Osteoblast (primary cell): ENCODE results near the gene ERC1. TPM values are rescaled to one million over a fixed set of nuclear protein-coding genes. Genes with fewer than 3 reads are reported as not detected.

Experiments
- DNase-seq: peaks from one replicate; pipeline ENCODE4 v3.0.0; 2011; ENCODE audit warnings: low spot score, mixed read lengths; ENCODE audit not compliant: insufficient read length; ENCODE audit errors: missing footprints
- H2AFZ ChIP-seq: 2 replicates; pipeline ENCODE4 v1.6.0; 2011; ENCODE audit warnings: mild to moderate bottlenecking, low read length
- H3K27ac ChIP-seq: 2 replicates; pipeline ENCODE4 v1.5.1; 2011; ENCODE audit warnings: mild to moderate bottlenecking, low read depth, low read length, moderate library complexity
- H3K27me3 ChIP-seq: 2 replicates; pipeline ENCODE4 v1.6.0; 2012; ENCODE audit warnings: mild to moderate bottlenecking, control low read depth, inconsistent platforms, low read length, moderate library complexity; ENCODE audit not compliant: insufficient read depth
- H3K36me3 ChIP-seq: 2 replicates; pipeline ENCODE4 v1.5.1; 2011; ENCODE audit warnings: mild to moderate bottlenecking, low read length, control low read depth, moderate library complexity; ENCODE audit not compliant: insufficient read depth
- H3K4me1 ChIP-seq: 2 replicates; pipeline ENCODE4 v1.5.1; 2011; ENCODE audit warnings: mild to moderate bottlenecking, low read length, control low read depth, moderate library complexity; ENCODE audit not compliant: insufficient read depth
- H3K4me2 ChIP-seq: 2 replicates; pipeline ENCODE4 v1.6.0; 2011; ENCODE audit warnings: mild to moderate bottlenecking, low read length; ENCODE audit not compliant: insufficient read depth
- H3K4me3 ChIP-seq: fragments of 200-600 bp; sonication (generic); 3 replicates; pipeline ENCODE4 v1.5.1; 2012; ENCODE audit warnings: mild to moderate bottlenecking, low read length, inconsistent platforms; ENCODE audit not compliant: insufficient read depth
- H3K79me2 ChIP-seq: 2 replicates; pipeline ENCODE4 v1.6.0; 2012; ENCODE audit warnings: mild to moderate bottlenecking, low read length, control low read depth, inconsistent platforms; ENCODE audit not compliant: insufficient read depth
- H3K9me3 ChIP-seq: 2 replicates; pipeline ENCODE4 v1.5.1; 2011; ENCODE audit warnings: low read depth, low read length, control low read depth
- H4K20me1 ChIP-seq: 2 replicates; pipeline ENCODE4 v1.6.0; 2012; ENCODE audit warnings: mild to moderate bottlenecking, low read length, control low read depth; ENCODE audit not compliant: insufficient read depth
- total RNA-seq: library from RNA; depleted of rRNA; stranded (reverse); fragments of >200 nt; gene quantifications from 2 replicates; pipeline ENCODE4 v1.2.3, GENCODE V29; 2012
- TF ChIP-seq, protein P1 (sequence below): IDR thresholded peaks from 2 replicates; pipeline ENCODE4 v1.5.1; 2011; ENCODE audit warnings: mild to moderate bottlenecking, low read depth, low read length, moderate library complexity; ENCODE audit errors: extremely low read depth

Gene ERC1
- total RNA-seq, 1 donor, result 36.2 TPM

DNA sequence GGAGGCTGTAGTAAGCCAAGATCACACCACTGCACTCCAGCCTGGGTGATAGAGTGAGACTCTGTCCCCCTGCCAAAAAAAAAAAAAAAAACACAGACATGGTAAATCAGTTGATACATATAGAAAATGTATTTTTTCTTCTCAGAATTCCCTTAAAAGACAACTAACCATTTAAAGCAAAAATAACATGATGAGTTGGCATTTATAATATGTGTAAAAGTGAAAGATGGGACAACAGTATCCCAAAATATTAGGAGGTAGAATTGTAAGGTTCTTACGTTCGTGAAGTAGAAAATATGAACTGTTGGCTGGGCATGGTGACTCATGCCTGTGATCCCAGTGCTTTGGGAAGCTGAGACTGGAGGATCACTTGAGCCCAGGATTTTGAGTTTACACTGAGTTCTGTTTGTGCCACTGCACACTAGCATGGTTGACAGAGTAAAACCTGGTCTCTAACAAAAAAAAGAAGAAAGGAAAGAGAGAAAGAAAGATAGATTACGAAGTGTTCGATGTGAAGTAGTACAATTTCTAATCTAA is 306.7 kb downstream of the ERC1 start:
- Histone ChIP-seq H3K9me3 (no peaks in the 10 kb centered on the region), H3K27ac (peak overlapping the region; percentile 20), H3K4me1 (no peaks in the 10 kb centered on the region), H3K79me2 (no peaks in the 10 kb centered on the region), H3K36me3 (no peaks in the 10 kb centered on the region), H2AFZ (no peak overlapping the region), H3K4me2 (no peak overlapping the region), H3K27me3 (no peaks in the 10 kb centered on the region), H4K20me1 (no peaks in the 10 kb centered on the region), H3K4me3 (no peak overlapping the region)
- no peak for DNase-seq
- TF ChIP-seq, protein P1, sequence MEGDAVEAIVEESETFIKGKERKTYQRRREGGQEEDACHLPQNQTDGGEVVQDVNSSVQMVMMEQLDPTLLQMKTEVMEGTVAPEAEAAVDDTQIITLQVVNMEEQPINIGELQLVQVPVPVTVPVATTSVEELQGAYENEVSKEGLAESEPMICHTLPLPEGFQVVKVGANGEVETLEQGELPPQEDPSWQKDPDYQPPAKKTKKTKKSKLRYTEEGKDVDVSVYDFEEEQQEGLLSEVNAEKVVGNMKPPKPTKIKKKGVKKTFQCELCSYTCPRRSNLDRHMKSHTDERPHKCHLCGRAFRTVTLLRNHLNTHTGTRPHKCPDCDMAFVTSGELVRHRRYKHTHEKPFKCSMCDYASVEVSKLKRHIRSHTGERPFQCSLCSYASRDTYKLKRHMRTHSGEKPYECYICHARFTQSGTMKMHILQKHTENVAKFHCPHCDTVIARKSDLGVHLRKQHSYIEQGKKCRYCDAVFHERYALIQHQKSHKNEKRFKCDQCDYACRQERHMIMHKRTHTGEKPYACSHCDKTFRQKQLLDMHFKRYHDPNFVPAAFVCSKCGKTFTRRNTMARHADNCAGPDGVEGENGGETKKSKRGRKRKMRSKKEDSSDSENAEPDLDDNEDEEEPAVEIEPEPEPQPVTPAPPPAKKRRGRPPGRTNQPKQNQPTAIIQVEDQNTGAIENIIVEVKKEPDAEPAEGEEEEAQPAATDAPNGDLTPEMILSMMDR, result no peak

DNA sequence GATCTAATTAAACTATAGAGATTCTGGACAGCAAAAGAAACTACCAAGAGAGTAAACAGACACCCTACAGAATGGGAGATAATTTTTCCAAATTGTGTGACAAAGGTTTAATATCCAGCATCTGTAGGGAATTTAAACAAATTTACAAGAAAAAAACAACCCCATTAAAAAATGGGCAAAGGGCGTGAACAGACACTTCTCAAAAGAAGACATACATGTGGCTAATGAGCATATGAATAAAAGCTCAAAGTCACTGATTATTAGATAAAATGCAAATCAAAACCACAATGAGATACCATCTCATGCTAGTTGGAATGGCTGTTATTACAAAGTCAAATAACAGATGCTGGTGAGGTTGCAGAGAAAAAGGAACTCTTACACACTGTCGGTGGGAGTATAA is 309.4 kb downstream of the ERC1 start:
- Histone ChIP-seq H3K79me2 (no peaks in the 10 kb centered on the region), H3K9me3 (no peaks in the 10 kb centered on the region), H4K20me1 (no peaks in the 10 kb centered on the region), H3K36me3 (no peaks in the 10 kb centered on the region), H3K27ac (no peak overlapping the region), H3K4me3 (no peak overlapping the region), H3K27me3 (no peaks in the 10 kb centered on the region), H3K4me2 (no peak overlapping the region), H3K4me1 (peaks cover 4% of the 10 kb centered on the region), H2AFZ (no peak overlapping the region)
- TF ChIP-seq, protein P1, result no peak
- no peak for DNase-seq

DNA sequence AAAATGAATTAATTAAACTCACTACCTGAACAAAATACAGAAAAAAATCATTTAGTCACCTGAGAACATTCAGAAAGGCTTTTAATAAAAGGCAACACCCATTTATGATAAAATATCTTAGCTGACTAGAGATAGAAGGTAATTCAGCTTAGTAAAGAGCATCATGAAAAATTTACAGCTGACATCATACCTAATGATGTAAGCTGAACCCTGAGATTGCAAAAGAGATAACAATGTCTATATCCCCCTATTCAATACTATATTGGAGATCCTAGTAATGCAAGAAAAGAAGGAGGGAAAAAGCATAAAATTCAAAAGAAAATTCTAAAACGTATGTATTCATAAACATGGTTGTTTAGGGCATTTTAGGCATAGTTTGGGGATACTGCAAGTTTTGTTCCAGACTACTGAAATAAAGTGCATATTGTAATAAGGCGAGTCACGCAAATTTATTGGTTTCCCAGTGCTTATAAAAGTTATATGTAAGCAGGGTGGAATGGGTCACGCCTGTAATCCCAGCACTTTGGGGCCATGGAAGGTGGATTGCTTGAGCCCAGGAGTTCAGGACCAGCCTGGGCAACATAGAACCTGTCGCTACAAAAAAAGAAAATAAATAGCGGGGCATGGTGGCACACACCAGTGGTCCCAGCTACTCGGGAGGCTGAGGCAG is 311.3 kb downstream of the ERC1 start:
- TF ChIP-seq, protein P1, result no peak
- no peaks in the 10 kb centered on the region for H3K36me3 ChIP-seq
- peaks cover 4% of the 10 kb centered on the region for H3K4me1 ChIP-seq
- H4K20me1 ChIP-seq, result no peaks in the 10 kb centered on the region
- no peak overlapping the region for H2AFZ ChIP-seq
- H3K27ac ChIP-seq, result no peak overlapping the region
- H3K4me3 ChIP-seq, result no peak overlapping the region
- peak; percentile 23 for DNase-seq
- no peaks in the 10 kb centered on the region for H3K79me2 ChIP-seq
- H3K27me3 ChIP-seq, result no peaks in the 10 kb centered on the region
- no peaks in the 10 kb centered on the region for H3K9me3 ChIP-seq
- H3K4me2 ChIP-seq, result no peak overlapping the region

DNA sequence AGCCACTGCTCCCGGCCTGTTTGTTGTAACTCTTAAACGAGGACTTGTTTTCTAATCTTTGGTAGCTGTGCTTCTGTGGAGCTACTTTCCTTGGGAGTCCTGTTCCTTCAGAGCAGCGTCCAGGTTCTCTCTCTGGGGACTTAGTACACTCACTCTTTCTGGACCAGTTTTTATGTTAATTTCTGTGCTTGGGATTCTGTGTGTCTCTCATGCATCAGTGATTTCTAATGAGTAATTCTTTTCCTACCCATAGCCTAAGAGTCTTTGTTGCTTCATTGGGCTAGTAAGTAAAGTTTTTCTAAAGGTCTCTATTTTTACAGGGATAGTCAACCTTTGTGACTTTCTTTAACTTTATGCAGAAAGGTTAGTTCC is 314.0 kb downstream of the ERC1 start:
- Histone ChIP-seq H3K4me1 (peaks cover 4% of the 10 kb centered on the region), H3K4me3 (no peak overlapping the region), H4K20me1 (no peaks in the 10 kb centered on the region), H3K36me3 (no peaks in the 10 kb centered on the region), H3K9me3 (no peaks in the 10 kb centered on the region), H3K79me2 (no peaks in the 10 kb centered on the region), H3K27ac (no peak overlapping the region), H3K4me2 (no peak overlapping the region), H3K27me3 (no peaks in the 10 kb centered on the region), H2AFZ (no peak overlapping the region)
- TF ChIP-seq, protein P1, result no peak
- peak; percentile 45 for DNase-seq
